ACC112 (cell line): Measurements from ENCODE around the gene DDIT3.
"Not testable (repeated sequence)": the region's sequence is repeated elsewhere in the genome, so short reads cannot be mapped to it uniquely, and the experiment has no call there.

Experiments used
- H2AFZ ChIP-seq: fragments of 200-600 bp; sonication (generic); one replicate; pipeline ENCODE4 v1.6.0; 2017; ENCODE audit warnings: antibody characterized with exemption, low read length; ENCODE audit not compliant: unreplicated experiment
- H3K27ac ChIP-seq: fragments of 200-600 bp; sonication (generic); 2 replicates; pipeline ENCODE4 v1.5.1; 2014; ENCODE audit warnings: low read depth, mild to moderate bottlenecking, antibody characterized with exemption, low read length, moderate library complexity
- H3K27me3 ChIP-seq: fragments of 200-600 bp; sonication (generic); 2 replicates; pipeline ENCODE4 v1.6.1; 2014; ENCODE audit warnings: mild to moderate bottlenecking, antibody characterized with exemption, low read length, moderate library complexity, mixed read lengths; ENCODE audit not compliant: insufficient read depth
- H3K36me3 ChIP-seq: fragments of 200-600 bp; sonication (generic); 2 replicates; pipeline ENCODE4 v1.6.1; 2016; ENCODE audit warnings: mild to moderate bottlenecking, antibody characterized with exemption, low read length, moderate library complexity, mixed read lengths; ENCODE audit not compliant: insufficient read depth
- H3K4me1 ChIP-seq: fragments of 200-600 bp; sonication (generic); one replicate; pipeline ENCODE4 v1.6.1; 2016; ENCODE audit warnings: low read length, mixed read lengths; ENCODE audit not compliant: insufficient read depth, unreplicated experiment, control insufficient read depth
- H3K4me3 ChIP-seq: fragments of 200-600 bp; sonication (generic); 2 replicates; pipeline ENCODE4 v1.5.1; 2014; ENCODE audit warnings: mild to moderate bottlenecking, low read depth, low read length
- H3K79me2 ChIP-seq: fragments of 200-600 bp; sonication (generic); one replicate; pipeline ENCODE4 v1.6.0; 2016; ENCODE audit warnings: low read length; ENCODE audit not compliant: control insufficient read depth, unreplicated experiment, insufficient read depth

DDIT3 gene

DNA sequence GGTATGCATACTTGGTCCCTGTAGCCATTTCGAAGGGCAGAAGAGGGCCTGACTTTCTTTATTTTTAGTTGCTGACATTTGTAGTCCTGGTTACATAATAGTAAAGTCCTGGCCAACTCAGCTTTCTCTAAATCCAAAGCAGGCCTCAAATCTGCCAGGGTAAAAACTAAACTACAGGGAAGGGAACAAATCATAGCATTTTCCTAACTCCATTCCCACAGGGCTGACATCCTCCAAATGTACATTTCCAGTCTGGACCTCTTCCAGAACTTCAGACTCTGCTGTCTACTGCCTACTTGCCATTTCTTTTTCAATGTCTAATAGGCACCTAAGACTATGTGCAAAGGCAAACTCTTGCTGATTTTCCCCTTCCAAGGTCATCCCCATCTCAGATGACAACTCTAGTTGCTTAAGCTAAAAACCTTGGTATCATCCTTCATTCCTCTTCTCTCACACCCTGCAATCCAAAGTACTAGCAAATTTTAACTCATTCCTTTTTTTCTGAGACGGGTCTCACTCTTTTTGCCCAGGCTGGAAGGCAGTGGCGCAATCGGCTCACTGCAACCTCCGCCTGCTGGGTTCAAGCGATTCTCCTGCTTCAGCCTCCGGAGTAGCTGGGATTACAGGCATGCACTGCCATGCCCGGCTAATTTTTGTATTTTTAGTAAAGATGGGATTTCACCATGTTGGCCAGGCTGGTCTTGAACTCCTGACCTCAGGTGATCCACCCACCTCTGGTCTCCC is 2.0 kb downstream of the DDIT3 start:
- Histone ChIP-seq H3K4me1 (peaks cover 37% of the 10 kb centered on the region), H3K27me3 (no peaks in the 10 kb centered on the region), H2AFZ (no peak overlapping the region), H3K4me3 (peak overlapping the region; percentile 93), H3K36me3 (peaks cover 16% of the 10 kb centered on the region), H3K79me2 (peaks cover 31% of the 10 kb centered on the region), H3K27ac (peak overlapping the region; percentile 27)

GRCh38 chr12:57517718-57518117 is 2.6 kb downstream of the DDIT3 start:
- Histone ChIP-seq H3K27ac (peak overlapping the region; percentile 27), H3K79me2 (peaks cover 30% of the 10 kb centered on the region), H3K4me3 (peak overlapping the region; percentile 93), H3K36me3 (peaks cover 16% of the 10 kb centered on the region), H3K4me1 (peaks cover 37% of the 10 kb centered on the region)
- not testable (repeated sequence) for H2AFZ ChIP-seq, H3K27me3 ChIP-seq

DNA sequence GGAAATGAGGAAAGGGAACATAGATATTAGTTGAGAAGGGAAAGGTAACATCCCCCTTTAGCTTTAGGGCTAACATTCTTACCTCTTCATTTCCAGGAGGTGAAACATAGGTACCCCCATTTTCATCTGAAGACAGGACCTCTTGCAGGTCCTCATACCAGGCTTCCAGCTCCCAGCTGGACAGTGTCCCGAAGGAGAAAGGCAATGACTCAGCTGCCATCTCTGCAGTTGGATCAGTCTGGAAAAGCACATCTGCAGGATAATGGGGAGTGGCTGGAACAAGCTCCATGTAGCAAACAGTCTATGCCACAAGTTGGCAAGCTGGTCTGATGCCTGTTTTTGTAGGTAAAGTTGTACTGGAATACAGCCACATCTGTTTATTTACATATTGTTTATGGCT is 3.1 kb downstream of the DDIT3 start:
- Histone ChIP-seq H3K4me3 (peak overlapping the region; percentile 93), H3K36me3 (peaks cover 17% of the 10 kb centered on the region), H2AFZ (no peak overlapping the region), H3K79me2 (peaks cover 30% of the 10 kb centered on the region), H3K27ac (no peak overlapping the region), H3K27me3 (no peaks in the 10 kb centered on the region), H3K4me1 (peaks cover 36% of the 10 kb centered on the region)

DNA sequence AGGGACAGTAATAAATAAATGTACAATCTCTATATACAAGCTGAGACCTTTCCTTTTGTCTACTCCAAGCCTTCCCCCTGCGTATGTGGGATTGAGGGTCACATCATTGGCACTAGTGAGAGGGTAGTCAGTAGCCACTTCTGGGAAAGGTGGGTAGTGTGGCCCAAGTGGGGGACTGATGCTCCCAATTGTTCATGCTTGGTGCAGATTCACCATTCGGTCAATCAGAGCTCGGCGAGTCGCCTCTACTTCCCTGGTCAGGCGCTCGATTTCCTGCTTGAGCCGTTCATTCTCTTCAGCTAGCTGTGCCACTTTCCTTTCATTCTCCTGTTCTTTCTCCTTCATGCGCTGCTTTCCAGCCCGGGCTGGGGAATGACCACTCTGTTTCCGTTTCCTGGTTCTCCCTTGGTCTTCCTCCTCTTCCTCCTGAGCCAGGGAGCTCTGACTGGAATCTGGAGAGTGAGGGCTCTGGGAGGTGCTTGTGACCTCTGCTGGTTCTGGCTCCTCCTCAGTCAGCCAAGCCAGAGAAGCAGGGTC is 3.6 kb downstream of the DDIT3 start:
- no peak overlapping the region for H3K27ac ChIP-seq
- no peak overlapping the region for H2AFZ ChIP-seq
- H3K4me3 ChIP-seq = no peak overlapping the region; the same call in 1 of the 2 replicates
- peaks cover 30% of the 10 kb centered on the region for H3K4me1 ChIP-seq
- H3K79me2 ChIP-seq = peaks cover 30% of the 10 kb centered on the region
- H3K27me3 ChIP-seq = no peaks in the 10 kb centered on the region
- H3K36me3 ChIP-seq = peaks cover 22% of the 10 kb centered on the region

- H2AFZ ChIP-seq = no peak overlapping the region
- no peaks in the 10 kb centered on the region for H3K27me3 ChIP-seq
- H3K36me3 ChIP-seq = peaks cover 23% of the 10 kb centered on the region
- peak overlapping the region; percentile 22; the same call in 1 of the 2 replicates for H3K27ac ChIP-seq
- H3K4me3 ChIP-seq = no peak overlapping the region
- H3K79me2 ChIP-seq = peaks cover 30% of the 10 kb centered on the region
- peaks cover 24% of the 10 kb centered on the region for H3K4me1 ChIP-seq
Observed at GRCh38 chr12:57515934-57516541, 4.3 kb downstream of the DDIT3 start.

DNA sequence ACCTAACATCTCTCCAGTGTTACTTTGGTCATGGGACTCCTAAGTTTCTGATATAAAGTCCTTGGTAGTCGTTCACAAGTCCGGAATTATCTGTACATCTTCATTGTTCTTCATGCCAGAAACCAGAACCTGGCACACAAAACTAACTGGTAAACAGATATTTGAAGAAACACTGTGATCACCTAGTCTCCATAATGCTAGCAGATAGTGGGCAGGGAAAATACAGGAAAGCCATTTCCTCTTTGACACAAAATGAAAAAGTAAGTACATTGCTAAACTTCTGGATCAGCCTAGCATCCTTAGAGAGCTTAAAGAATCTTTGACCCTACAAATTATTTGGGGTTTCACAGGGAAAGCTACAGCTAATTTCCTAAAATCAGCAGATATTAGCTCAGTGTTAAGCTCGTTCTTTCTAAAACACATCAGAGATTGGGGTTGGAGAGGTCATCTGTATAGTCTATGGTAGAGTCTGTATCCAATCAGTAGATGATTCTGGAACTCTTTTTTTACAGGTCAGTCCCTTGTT is 4.8 kb downstream of the DDIT3 start:
- H3K79me2 ChIP-seq = peaks cover 30% of the 10 kb centered on the region
- no peak overlapping the region for H2AFZ ChIP-seq
- H3K27ac ChIP-seq = peak overlapping the region; percentile 22; the same call in 1 of the 2 replicates
- H3K4me1 ChIP-seq = peaks cover 21% of the 10 kb centered on the region
- H3K4me3 ChIP-seq = no peak overlapping the region
- H3K27me3 ChIP-seq = no peaks in the 10 kb centered on the region
- H3K36me3 ChIP-seq = peaks cover 23% of the 10 kb centered on the region

DNA sequence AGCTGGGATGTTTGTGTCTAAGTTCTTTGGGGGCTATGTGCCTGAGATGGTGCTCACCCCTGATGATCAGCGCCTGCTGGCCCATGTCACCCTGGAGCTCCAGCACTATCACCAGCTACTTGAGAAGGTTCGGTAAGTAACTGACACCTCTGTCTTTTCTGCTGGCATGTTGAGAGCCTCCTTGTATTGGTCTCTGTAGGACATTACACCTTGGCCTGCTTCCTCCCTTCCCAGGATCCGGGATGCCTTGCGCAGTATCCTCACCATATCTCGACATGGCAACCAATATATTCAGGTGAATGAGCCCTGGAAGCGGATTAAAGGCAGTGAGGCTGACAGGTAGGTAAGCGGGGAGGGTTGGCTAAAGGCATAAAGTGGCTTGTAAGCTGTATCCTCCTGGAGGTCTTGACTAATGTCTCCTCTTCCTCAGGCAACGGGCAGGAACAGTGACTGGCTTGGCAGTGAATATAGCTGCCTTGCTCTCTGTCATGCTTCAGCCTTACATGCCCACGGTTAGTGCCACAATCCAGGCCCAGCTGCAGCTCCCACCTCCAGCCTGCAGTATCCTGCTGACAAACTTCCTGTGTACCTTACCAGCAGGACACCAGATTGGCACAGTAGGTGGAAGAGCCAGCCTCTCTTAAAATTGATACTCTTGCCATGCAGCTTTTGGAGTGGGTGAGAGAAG is 5.5 kb downstream of the DDIT3 start:
- Histone ChIP-seq H3K79me2 (peaks cover 26% of the 10 kb centered on the region), H3K4me3 (no peak overlapping the region), H3K36me3 (peaks cover 23% of the 10 kb centered on the region), H3K27ac (0 out of 2 replicates have a peak overlapping the region, but pooled peaks have one; percentile 22), H3K4me1 (peaks cover 21% of the 10 kb centered on the region), H3K27me3 (no peaks in the 10 kb centered on the region), H2AFZ (no peak overlapping the region)

DNA sequence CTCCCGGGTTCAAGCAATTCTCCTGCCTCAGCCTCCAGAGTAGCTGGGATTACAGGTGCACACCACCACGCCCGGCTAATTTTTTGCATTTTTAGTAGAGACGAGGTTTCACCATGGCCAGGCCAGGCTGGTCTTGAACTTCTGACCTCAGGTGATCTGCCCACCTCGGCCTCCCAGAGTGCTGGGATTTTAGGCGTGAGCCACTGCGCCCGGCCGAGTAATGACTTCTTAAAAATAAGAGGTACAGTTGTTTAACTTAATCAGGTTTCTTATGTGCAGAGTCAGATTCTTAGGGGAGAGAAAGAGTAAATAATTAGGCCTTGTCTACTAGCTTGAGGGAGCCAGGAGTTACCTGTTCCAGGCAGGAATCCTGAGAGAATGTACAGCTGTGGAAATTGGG is 6.1 kb downstream of the DDIT3 start:
- H2AFZ ChIP-seq, H3K27ac ChIP-seq, H3K4me3 ChIP-seq, H3K27me3 ChIP-seq: not testable (repeated sequence)
- peaks cover 20% of the 10 kb centered on the region for H3K4me1 ChIP-seq
- H3K79me2 ChIP-seq = peaks cover 20% of the 10 kb centered on the region
- H3K36me3 ChIP-seq = peaks cover 21% of the 10 kb centered on the region

- Histone ChIP-seq H3K36me3 (peaks cover 20% of the 10 kb centered on the region), H3K79me2 (peaks cover 15% of the 10 kb centered on the region), H3K4me1 (peaks cover 15% of the 10 kb centered on the region)
- H3K27me3 ChIP-seq, H3K4me3 ChIP-seq, H3K27ac ChIP-seq, H2AFZ ChIP-seq: not testable (repeated sequence)
Observed at GRCh38 chr12:57513677-57514076, 6.6 kb downstream of the DDIT3 start.

DNA sequence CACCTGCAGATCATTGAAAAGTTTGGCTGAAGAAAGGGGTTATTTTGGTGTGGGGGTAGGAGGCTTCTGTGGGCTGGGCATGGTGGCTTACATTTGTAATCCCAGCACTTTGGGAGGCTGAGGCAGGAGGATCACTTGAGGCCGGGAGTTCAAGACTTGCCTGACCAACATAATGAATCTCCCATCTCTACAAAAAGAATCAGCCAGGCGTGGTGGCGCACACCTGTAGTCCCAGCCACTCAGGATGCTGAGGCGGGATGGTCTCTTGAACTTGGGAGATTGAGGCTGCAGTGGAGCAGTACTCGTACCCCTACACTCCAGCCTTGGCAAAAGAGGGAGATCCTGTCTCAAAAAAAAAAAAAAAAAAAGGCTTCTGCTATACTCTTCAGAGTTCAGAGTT is 7.0 kb downstream of the DDIT3 start:
- Histone ChIP-seq H3K4me1 (peaks cover 11% of the 10 kb centered on the region), H3K4me3 (no peak overlapping the region), H2AFZ (no peak overlapping the region), H3K36me3 (peaks cover 20% of the 10 kb centered on the region), H3K79me2 (peaks cover 10% of the 10 kb centered on the region), H3K27me3 (no peaks in the 10 kb centered on the region), H3K27ac (no peak overlapping the region)
